Mucosa of descending colon (tissue), 3 donors: ENCODE results near the gene C11orf71. TPM values are rescaled to one million over a fixed set of nuclear protein-coding genes. Genes with fewer than 3 reads are reported as not detected.

Experiments
- ATAC-seq: fragments of 200-7000 bp; cut with Tn5 transposase; one replicate; pipeline ENCODE4 v1.9.1; 2020; ENCODE audit warnings: mild to moderate bottlenecking, moderate library complexity
- DNase-seq, 3 donors: peaks; one replicate each; pipeline ENCODE4 v3.0.0-alpha.2; 2020
- H3K36me3 ChIP-seq: fragments of 200-600 bp; one replicate; pipeline ENCODE4 v1.8.0; 2021; ENCODE audit warnings: low read depth, mild to moderate bottlenecking
- H3K4me1 ChIP-seq: fragments of 200-600 bp; one replicate; pipeline ENCODE4 v1.8.0; 2021; ENCODE audit warnings: low read depth, mild to moderate bottlenecking
- H3K4me3 ChIP-seq: fragments of 200-600 bp; one replicate; pipeline ENCODE4 v1.8.0; 2021; ENCODE audit warnings: mild to moderate bottlenecking
- H3K9me3 ChIP-seq: fragments of 200-600 bp; one replicate; pipeline ENCODE4 v1.8.0; 2021; ENCODE audit warnings: mild to moderate bottlenecking
- CTCF ChIP-seq: fragments of 200-600 bp; IDR thresholded peaks from one replicate; pipeline ENCODE4 v1.8.0; 2022; ENCODE audit warnings: antibody characterized with exemption, mild to moderate bottlenecking
- intact Hi-C, 2 donors: fragments of 100-400 bp; cut with DNase I in 1 of 2; cut with micrococcal nuclease in 1 of 2; formaldehyde crosslinking; loops; one replicate each; pipeline versions ENCODE4 v1.11.0 to v1.11.1; 2022; cut with DNase I, micrococcal nuclease
- total RNA-seq, 3 donors: library from RNA; stranded (reverse); fragmentation: NEBNext Ultra II Directional in 2 of 3; extraction: Animal tissue kit (Norgen Biotek cat#: 25700) in 2 of 3; gene quantifications; one replicate each; pipeline versions ENCODE4 v1.2.1 to v1.2.4, GENCODE V29; 2021 to 2023
- donor health status: DM: no; HTN: no; CAD: no; lungs with moderate emphysema.
- donor health status: DM: no; HTN: no; CAD: no.
- donor health status: DM: no; HTN: yes; CAD: no.

Gene C11orf71
- total RNA-seq, 3 donors from 2014 or later: 8.6 to 14.0 (median 12.0) TPM

DNA sequence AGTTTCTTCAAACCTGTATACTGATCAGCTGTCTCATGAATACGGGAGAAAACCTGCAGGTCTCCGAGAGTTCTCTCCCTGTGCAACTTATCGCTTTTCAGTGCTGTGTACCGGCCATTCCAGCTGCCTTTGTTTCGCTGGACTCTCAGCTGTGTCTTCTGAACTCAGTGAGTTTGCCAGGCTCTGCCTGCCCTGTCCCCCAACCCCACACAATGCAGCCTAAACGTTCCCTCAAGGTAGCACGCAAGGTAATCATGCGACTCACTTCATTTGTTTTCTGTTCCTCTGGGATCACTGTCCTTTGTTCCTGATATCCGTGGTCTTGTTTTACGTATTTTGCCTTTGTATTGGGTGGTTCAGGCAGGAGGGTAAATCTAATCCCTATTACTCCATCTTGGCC, 13.6 kb upstream of the C11orf71 start:
- ATAC-seq (no peak), DNase-seq (no peak)
- intact Hi-C loops: no loop called here
- Histone ChIP-seq H3K4me1 (no peaks in the 10 kb centered on the region), H3K9me3 (no peaks in the 10 kb centered on the region), H3K36me3 (peaks cover 5% of the 10 kb centered on the region), H3K4me3 (no peak overlapping the region)
- no peak for TF ChIP-seq CTCF

- Histone ChIP-seq H3K4me1 (no peaks in the 10 kb centered on the region), H3K4me3 (no peak overlapping the region), H3K9me3 (no peaks in the 10 kb centered on the region), H3K36me3 (peaks cover 7% of the 10 kb centered on the region)
- ATAC-seq (no peak), DNase-seq (no peak)
- no peak for TF ChIP-seq CTCF
- intact Hi-C loops: no loop called here
These were observed 12.6 kb upstream of the C11orf71 start for GRCh38 chr11:114412946-114413345.

DNA sequence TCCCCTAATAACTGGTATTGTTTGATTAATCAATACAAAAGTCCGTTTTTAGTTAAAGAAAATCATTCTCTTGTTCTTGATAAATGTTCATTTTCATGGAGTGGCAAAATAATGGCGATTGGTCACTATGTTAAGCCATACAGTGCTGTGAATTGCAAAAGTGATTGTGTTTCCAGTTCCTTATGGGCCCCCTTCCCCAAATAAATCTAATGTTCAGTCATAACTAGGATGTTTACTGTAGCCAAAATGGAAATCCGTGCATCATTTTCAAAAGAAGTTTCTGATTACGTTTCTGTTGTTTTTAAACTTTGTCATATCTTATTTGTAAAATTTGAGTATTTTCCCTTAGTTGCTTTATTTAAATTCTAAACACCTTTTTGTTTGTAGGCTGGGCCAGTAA, 1.0 kb upstream of the C11orf71 start:
- Histone ChIP-seq H3K9me3 (no peaks in the 10 kb centered on the region), H3K4me3 (peak overlapping the region; percentile 69), H3K36me3 (no peaks in the 10 kb centered on the region), H3K4me1 (peaks cover 18% of the 10 kb centered on the region)
- DNase-seq: no peak
- intact Hi-C loops: no loop called here
- ATAC-seq: no peak
- no peak for TF ChIP-seq CTCF

DNA sequence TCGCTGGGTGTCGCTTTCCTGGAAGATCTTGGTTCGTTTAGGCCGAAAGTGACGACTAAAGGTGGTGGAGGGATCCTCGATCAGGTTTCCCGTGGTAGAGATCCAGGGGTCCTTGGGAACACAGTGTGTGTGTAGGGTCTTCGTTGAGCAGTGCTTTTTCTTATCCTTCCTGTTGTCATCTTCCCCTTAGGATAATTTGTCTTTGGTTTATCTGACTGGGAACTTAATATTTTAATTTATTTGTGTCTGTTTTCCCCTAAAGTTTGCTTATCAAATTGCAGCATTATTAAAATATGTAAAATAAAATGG, 558 bp upstream of the C11orf71 start:
- H3K4me1 ChIP-seq: peaks cover 21% of the 10 kb centered on the region

DNA sequence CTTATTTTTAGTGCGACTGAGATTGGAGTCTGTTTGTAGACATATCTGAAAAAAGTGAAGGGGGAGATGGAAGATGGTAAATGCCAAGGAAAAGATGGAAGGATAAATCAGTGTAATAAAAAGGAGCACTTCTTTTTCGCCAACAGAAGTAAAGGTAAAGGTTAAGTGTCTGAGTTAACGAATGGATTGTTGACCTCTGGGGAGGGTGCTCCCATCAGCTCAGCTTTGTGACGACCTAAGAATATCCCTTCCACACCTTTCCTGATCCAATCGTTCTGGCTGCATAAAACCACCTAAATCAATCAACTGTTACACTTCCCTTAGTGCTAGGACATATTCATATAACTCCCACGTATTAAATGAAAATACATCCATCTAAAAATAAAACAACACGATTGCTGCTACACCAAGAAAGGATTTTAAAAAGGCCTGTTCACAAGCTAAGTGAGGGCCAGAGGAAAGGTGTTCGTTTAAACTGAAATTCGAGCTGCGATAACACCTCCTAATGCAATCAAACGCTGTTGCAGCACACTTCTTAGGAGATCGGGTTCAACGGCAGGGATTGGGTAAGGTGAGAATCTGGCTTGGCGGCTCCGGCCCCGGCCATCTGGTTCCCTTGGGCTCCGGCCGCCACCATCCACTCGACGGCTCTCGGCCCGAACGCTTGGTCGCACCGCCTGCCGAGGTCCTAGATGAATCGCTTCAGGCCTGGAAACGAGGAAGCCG, 658 bp downstream of the C11orf71 start:
- Histone ChIP-seq H3K4me3 (peak overlapping the region; percentile 69), H3K9me3 (no peaks in the 10 kb centered on the region), H3K36me3 (no peaks in the 10 kb centered on the region), H3K4me1 (peaks cover 21% of the 10 kb centered on the region)
- ATAC-seq (peak; percentile 57), DNase-seq (peak in 1 of 3 donors; percentile 61)
- TF ChIP-seq CTCF: no peak
- intact Hi-C loops: no loop called here

More for the DNA sequence above, 558 bp upstream of the C11orf71 start:
- Histone ChIP-seq H3K36me3 (no peaks in the 10 kb centered on the region), H3K9me3 (no peaks in the 10 kb centered on the region), H3K4me3 (peak overlapping the region; percentile 69)
- intact Hi-C loops: no loop called here
- TF ChIP-seq CTCF: no peak
- ATAC-seq: no peak
- no peak for DNase-seq
